IPS-NIHi7 (cell line): ENCODE measurements around the gene PDGFC.

Experiments used
- DNase-seq: peaks from one replicate; pipeline ENCODE4 v3.0.0; 2012; ENCODE audit warnings: mixed read lengths; ENCODE audit errors: extremely low spot score

Gene PDGFC

GRCh38 chr4:156974264-156974663 lies 2.7 kb upstream of the PDGFC start:
- DNase-seq = no peak

- DNase-seq = no peak
Observed at GRCh38 chr4:156972379-156973015, 898 bp upstream of the PDGFC start.

GRCh38 chr4:156971165-156971675 lies 379 bp downstream of the PDGFC start:
- DNase-seq = peak; percentile 36

- DNase-seq = peak; percentile 45
Observed at GRCh38 chr4:156970501-156971164, 966 bp downstream of the PDGFC start.

GRCh38 chr4:156969911-156970310 lies 1.7 kb downstream of the PDGFC start:
- DNase-seq = no peak

GRCh38 chr4:156969101-156969500 lies 2.5 kb downstream of the PDGFC start:
- DNase-seq = no peak

- peak; percentile 38 for DNase-seq
Observed at GRCh38 chr4:156968479-156968984, 3.1 kb downstream of the PDGFC start.

GRCh38 chr4:156966836-156967235 lies 4.8 kb downstream of the PDGFC start:
- DNase-seq = no peak

- no peak for DNase-seq
Observed at GRCh38 chr4:156963419-156963818, 8.2 kb downstream of the PDGFC start.

- DNase-seq = no peak
Observed at GRCh38 chr4:156962528-156962974, 9.0 kb downstream of the PDGFC start.

- no peak for DNase-seq
Observed at GRCh38 chr4:156962058-156962358, 9.6 kb downstream of the PDGFC start.

- DNase-seq = no peak
Observed at GRCh38 chr4:156961196-156962057, 10.2 kb downstream of the PDGFC start.

- no peak for DNase-seq
Observed at GRCh38 chr4:156959298-156959702, 12.3 kb downstream of the PDGFC start.

GRCh38 chr4:156958276-156959074 lies 13.1 kb downstream of the PDGFC start:
- no peak for DNase-seq

GRCh38 chr4:156957556-156957955 lies 14.0 kb downstream of the PDGFC start:
- DNase-seq = no peak

GRCh38 chr4:156956826-156957368 lies 14.7 kb downstream of the PDGFC start:
- no peak for DNase-seq

GRCh38 chr4:156956359-156956758 lies 15.2 kb downstream of the PDGFC start:
- DNase-seq = no peak

- DNase-seq = no peak
Observed at GRCh38 chr4:156954587-156954986, 17.0 kb downstream of the PDGFC start.

- no peak for DNase-seq
Observed at GRCh38 chr4:156953951-156954350, 17.6 kb downstream of the PDGFC start.

- no peak for DNase-seq
Observed at GRCh38 chr4:156953001-156953400, 18.6 kb downstream of the PDGFC start.

GRCh38 chr4:156952078-156952759 lies 19.4 kb downstream of the PDGFC start:
- no peak for DNase-seq
